H1 (cell line): ENCODE measurements around the gene RAB34. TPM values are rescaled to one million over a fixed set of nuclear protein-coding genes. Genes with fewer than 3 reads are reported as not detected.
A peak's percentile ranks its signal among the peaks of the same experiment; 100 is the strongest.

Experiments used
- CTCF ChIA-PET: fragments of 300-600 bp; sonication (Branson Sonifier 250); formaldehyde crosslinking; loops from one replicate; lab custom pipeline; 2021; ENCODE audit not compliant: partially characterized antibody; lab: Charles Lee
- POLR2A ChIA-PET: fragments of 300-600 bp; sonication (Branson Sonifier 250); formaldehyde crosslinking; loops from one replicate; lab custom pipeline; 2021; ENCODE audit warnings: inconsistent platforms; ENCODE audit not compliant: partially characterized antibody; lab: Charles Lee
- DNase-seq, 2 experiments: peaks; one replicate each; pipeline versions ENCODE4 v3.0.0 to v3.0.0-alpha.2; 2010 to 2022; ENCODE audit warnings: low spot score in 2 of 2, low read depth in 1 of 2, mixed read lengths in 1 of 2
- FAIRE-seq: peaks from 2 replicates; lab custom pipeline; 2011; peaks lifted over from hg19 to GRCh38; lab: Jason Lieb, UNC
- H2AFZ ChIP-seq: 2 replicates; pipeline ENCODE4 v1.8.1; 2012; ENCODE audit warnings: low read length, inconsistent platforms
- H2AK5ac ChIP-seq: 2 replicates; pipeline ENCODE4 v1.6.1; 2013; ENCODE audit warnings: low read depth, low read length
- H2BK120ac ChIP-seq: replicated peaks from 2 replicates; pipeline ENCODE3; 2013; ENCODE audit warnings: low read depth, low read length, inconsistent platforms
- H2BK12ac ChIP-seq: 2 replicates; pipeline ENCODE4 v1.6.1; 2013; ENCODE audit warnings: low read depth, low read length
- H2BK15ac ChIP-seq: 2 replicates; pipeline ENCODE4 v1.6.1; 2013; ENCODE audit warnings: low read length
- H2BK20ac ChIP-seq: 2 replicates; pipeline ENCODE4 v1.6.1; 2013; ENCODE audit warnings: low read length
- H2BK5ac ChIP-seq: 2 replicates; pipeline ENCODE4 v1.6.1; 2013; ENCODE audit warnings: low read depth, low read length
- H3K14ac ChIP-seq: 2 replicates; pipeline ENCODE4 v1.6.1; 2013; ENCODE audit warnings: inconsistent platforms; ENCODE audit not compliant: insufficient read length
- H3K18ac ChIP-seq: 2 replicates; pipeline ENCODE4 v1.6.1; 2013; ENCODE audit warnings: low read length; ENCODE audit errors: extremely low read depth
- H3K23ac ChIP-seq: 2 replicates; pipeline ENCODE4 v1.6.1; 2013; ENCODE audit warnings: inconsistent platforms; ENCODE audit not compliant: insufficient read length
- H3K23me2 ChIP-seq: 2 replicates; pipeline ENCODE4 v1.6.1; 2013; ENCODE audit warnings: low read depth, low read length
- H3K27ac ChIP-seq: 2 replicates; pipeline ENCODE4 v1.6.1; 2011; ENCODE audit warnings: low read depth, low read length, inconsistent platforms
- H3K27me3 ChIP-seq, 4 experiments: replicated peaks in 1 of 4; 1 replicate in 1 of 4; 2 replicates in 3 of 4; pipeline versions ENCODE4 v1.6.1 to v1.8.1; 2011 to 2013; ENCODE audit warnings: low read length in 3 of 4, mild to moderate bottlenecking in 3 of 4, inconsistent platforms in 2 of 4, mixed read lengths in 2 of 4, moderate library complexity in 1 of 4; ENCODE audit not compliant: control insufficient read depth in 3 of 4, insufficient read depth in 3 of 4; ENCODE audit errors: extremely low read depth in 1 of 4
- H3K36me3 ChIP-seq, 4 experiments: 2 replicates each; pipeline versions ENCODE4 v1.6.1 to v1.8.1; 2011 to 2013; ENCODE audit warnings: mild to moderate bottlenecking in 4 of 4, low read length in 3 of 4, moderate library complexity in 2 of 4, control low read depth in 1 of 4, inconsistent platforms in 1 of 4; ENCODE audit not compliant: insufficient read depth in 4 of 4, control insufficient read depth in 2 of 4
- H3K4ac ChIP-seq: replicated peaks from 2 replicates; pipeline ENCODE3; 2013; ENCODE audit warnings: low read length, low read depth, mixed read lengths, inconsistent platforms; ENCODE audit not compliant: insufficient read length
- H3K4me1 ChIP-seq, 4 experiments: replicated peaks in 1 of 4; 1 replicate in 1 of 4; 2 replicates in 3 of 4; pipeline versions ENCODE4 v1.6.1 to v1.8.1; 2011 to 2013; ENCODE audit warnings: low read length in 3 of 4, inconsistent platforms in 2 of 4, mixed read lengths in 1 of 4; ENCODE audit not compliant: insufficient read depth in 4 of 4, control insufficient read depth in 3 of 4
- H3K4me2 ChIP-seq, 2 experiments: 2 replicates each; pipeline versions ENCODE4 v1.6.1 to v1.8.1; 2011 to 2013; ENCODE audit warnings: low read depth in 2 of 2, low read length in 2 of 2, control low read depth in 1 of 2, inconsistent platforms in 1 of 2, mild to moderate bottlenecking in 1 of 2; ENCODE audit not compliant: insufficient read depth in 1 of 2
- H3K4me3 ChIP-seq, 4 experiments: fragments of 200-600, 300-600 bp in 1 of 4; sonication (generic), shearing (Covaris generic), sonication (Bioruptor Twin) in 1 of 4; 2 replicates each; pipeline versions ENCODE4 v1.5.1 to v1.8.1; 2011 to 2016; ENCODE audit warnings: low read length in 4 of 4, low read depth in 3 of 4, control low read depth in 2 of 4, inconsistent platforms in 2 of 4, mild to moderate bottlenecking in 2 of 4, mixed read lengths in 1 of 4, moderate library complexity in 1 of 4; ENCODE audit not compliant: insufficient read depth in 2 of 4; ENCODE audit errors: extremely low read depth in 1 of 4
- H3K56ac ChIP-seq: replicated peaks from 2 replicates; pipeline ENCODE3; 2013; ENCODE audit warnings: low read depth, mild to moderate bottlenecking, mixed read lengths, low read length, inconsistent platforms; ENCODE audit not compliant: insufficient read length
- H3K79me1 ChIP-seq: 2 replicates; pipeline ENCODE4 v1.6.1; 2013; ENCODE audit warnings: low read depth, low read length, control low read depth
- H3K79me2 ChIP-seq, 2 experiments: 2 replicates each; pipeline versions ENCODE4 v1.6.1 to v1.8.1; 2012 to 2013; ENCODE audit warnings: low read length in 2 of 2, mild to moderate bottlenecking in 2 of 2, inconsistent platforms in 1 of 2; ENCODE audit not compliant: insufficient read depth in 2 of 2, control insufficient read depth in 1 of 2
- H3K9ac ChIP-seq, 4 experiments: replicated peaks in 1 of 4; 1 replicate in 1 of 4; 2 replicates in 3 of 4; pipeline versions ENCODE4 v1.6.1 to v1.8.1; 2011 to 2013; ENCODE audit warnings: low read depth in 3 of 4, low read length in 3 of 4, control low read depth in 2 of 4, mild to moderate bottlenecking in 2 of 4, moderate library complexity in 2 of 4, inconsistent platforms in 1 of 4; ENCODE audit errors: extremely low read depth in 1 of 4
- H3K9me3 ChIP-seq, 2 experiments: 2 replicates each; pipeline versions ENCODE4 v1.6.1 to v1.8.1; 2012 to 2013; ENCODE audit warnings: mild to moderate bottlenecking in 2 of 2, moderate library complexity in 2 of 2, control low read depth in 1 of 2, inconsistent platforms in 1 of 2, low read depth in 1 of 2, low read length in 1 of 2, mixed read lengths in 1 of 2; ENCODE audit not compliant: insufficient read depth in 2 of 2
- H4K20me1 ChIP-seq, 2 experiments: replicated peaks in 1 of 2; 2 replicates each; pipeline versions ENCODE3 to v1.8.1; 2011 to 2013; ENCODE audit warnings: inconsistent platforms in 2 of 2, low read length in 2 of 2, mild to moderate bottlenecking in 1 of 2; ENCODE audit not compliant: insufficient read depth in 2 of 2, control insufficient read depth in 1 of 2
- H4K5ac ChIP-seq: 2 replicates; pipeline ENCODE4 v1.6.1; 2013; ENCODE audit warnings: low read length, low read depth, mixed read lengths, inconsistent platforms; ENCODE audit not compliant: insufficient read length
- H4K8ac ChIP-seq: 2 replicates; pipeline ENCODE4 v1.8.0; 2013; ENCODE audit warnings: mild to moderate bottlenecking, moderate library complexity, low read length, inconsistent platforms; ENCODE audit not compliant: insufficient read depth; ENCODE audit errors: extremely low read depth
- H4K91ac ChIP-seq: replicated peaks from 2 replicates; pipeline ENCODE3; 2013; ENCODE audit warnings: low read length, mixed read lengths, inconsistent platforms; ENCODE audit not compliant: insufficient read length
- CTCF ChIP-seq, 3 experiments: IDR thresholded peaks; 1 replicate in 2 of 3; 2 replicates in 1 of 3; pipeline versions ENCODE4 v1.5.1 to v1.6.1; 2011; ENCODE audit warnings: low read length in 3 of 3, mild to moderate bottlenecking in 3 of 3, inconsistent platforms in 2 of 3, low read depth in 1 of 3, moderate library complexity in 1 of 3; ENCODE audit not compliant: insufficient read depth in 1 of 3; ENCODE audit errors: control extremely low read depth in 1 of 3
- RAD21 ChIP-seq, 2 experiments: IDR thresholded peaks in 1 of 2; conservative IDR thresholded peaks in 1 of 2; 2 replicates each; pipeline ENCODE4 v1.6.1; 2011; ENCODE audit warnings: low read depth in 2 of 2, low read length in 2 of 2, improper control_type of control experiment in 1 of 2, inconsistent platforms in 1 of 2, mild to moderate bottlenecking in 1 of 2, moderate library complexity in 1 of 2
- TAF1 ChIP-seq: IDR thresholded peaks from 2 replicates; pipeline ENCODE4 v1.6.1; 2011; ENCODE audit warnings: mild to moderate bottlenecking, low read depth, low read length
- WGBS, 2 experiments: shearing (Covaris generic) in 1 of 2; methylation state at CpG; one replicate each; pipeline versions ENCODE4 v1.1.6 to v1.1.7; 2013 to 2015; ENCODE audit warnings: low lambda C conversion rate in 2 of 2, mixed read lengths in 2 of 2, inconsistent platforms in 1 of 2, low coverage in 1 of 2, missing lambda C conversion rate in 1 of 2; ENCODE audit not compliant: insufficient replicate concordance in 2 of 2, insufficient coverage in 1 of 2, insufficient read length in 1 of 2; ENCODE audit errors: extremely low coverage in 1 of 2, missing lambda C conversion rate in 1 of 2; 5-methylcytosine and 5-hydroxymethylcytosine counted together
- polyA plus RNA-seq, 7 experiments: library from polyadenylated mRNA; depleted of rRNA in 3 of 7; stranded (reverse) in 5 of 7; unstranded in 2 of 7; fragments of >200 nt in 5 of 7; fragments of 200-250 nt in 2 of 7; gene quantifications; 1 replicate in 5 of 7; 2 replicates in 1 of 7; 4 replicates in 1 of 7; pipeline versions ENCODE4 v1.2.1 to v1.2.3, GENCODE V29; 2011 to 2013; ENCODE audit warnings: missing spikeins in 2 of 7, mixed read lengths in 2 of 7
- total RNA-seq: library from RNA; stranded (reverse); fragmentation: NEBNext Ultra II Directional; extraction: Animal tissue kit (Norgen Biotek cat#: 25700); gene quantifications from 2 replicates; pipeline ENCODE4 v1.2.1, GENCODE V29; 2021

The RAB34 gene
- total and polyA plus RNA-seq, 2 of the 8 experiments (the other 6 are each of a cell fraction or from before 2014, with no cell fraction given), result 237 to 305 TPM

- Histone ChIP-seq H3K4me1 (peaks cover 9 to 25% (median 18%) of the 10 kb centered on the region in 4 experiments), H3K4ac (no peak overlapping the region), H2AFZ (no peak overlapping the region), H3K56ac (no peak overlapping the region), H3K9me3 (no peaks in the 10 kb centered on the region), H3K4me3 (no peak overlapping the region), H2BK12ac (no peak overlapping the region), H4K91ac (no peak overlapping the region), H3K4me2 (no peak overlapping the region), H3K23ac (no peak overlapping the region), H3K18ac (no peak overlapping the region), H3K27me3 (no peaks in the 10 kb centered on the region), H2BK20ac (no peak overlapping the region), H2BK120ac (no peak overlapping the region), H4K20me1 (no peaks in the 10 kb centered on the region), H3K14ac (no peak overlapping the region), H3K23me2 (no peaks in the 10 kb centered on the region), H3K27ac (no peak overlapping the region), H4K5ac (no peak overlapping the region), H2BK15ac (peak overlapping the region; percentile 95; the same call in 1 of the 2 replicates), H3K9ac (no peak overlapping the region), H2BK5ac (peak overlapping the region; percentile 29; the same call in 1 of the 2 replicates), H3K36me3 (peaks cover 9 to 27% (median 21%) of the 10 kb centered on the region in 4 experiments; a peak in 7 of 8 replicates), H4K8ac (no peak overlapping the region), H3K79me1 (peaks cover 2% of the 10 kb centered on the region; the same call in 1 of the 2 replicates), H2AK5ac (no peak overlapping the region), H3K79me2 (peaks cover 0 to 10% of the 10 kb centered on the region in 2 experiments; a peak in 1 of 4 replicates)
- ChIA-PET CTCF (interaction anchor here (0.6 to 7.3 kb wide), 56 partner anchors 10 to 1163 kb away, joined by 3 to 134 read pairs (median 7); partner anchors contain the start of genes DHRS13, FAM222B, FLOT2 and NEK8), POLR2A (interaction anchor here (0.7 to 11.4 kb wide), 15 partner anchors 15 to 134 kb away, joined by 3 to 240 read pairs (median 4); partner anchors contain the start of genes FLOT2, TLCD1 and TRAF4)
- FAIRE-seq (no peak), DNase-seq (peak in 1 of 2 experiments; percentile 84)
- TF ChIP-seq TAF1 (no peak), RAD21 (IDR thresholded peaks at IDR 0.05 in 1 of 2, conservative IDR thresholded peaks at IDR 0.05 in 1 of 2; ENCODE audit: low read depth in 2 of 2, low read length in 2 of 2) (peak; percentile 63 to 72), CTCF (IDR thresholded peaks at IDR 0.05; ENCODE audit: control extremely low read depth in 1 of 3, insufficient read depth in 1 of 3, low read depth in 1 of 3, low read length in 3 of 3) (peak in 2 of 3 experiments; percentile 62 to 81; a peak in 3 of 4 replicates)
- 91% methylated on average over 5 of the region's 5 CpGs; no CpG with 5 or more reads in 1 of the 2 experiments for WGBS, 2 experiments
These were observed 46.2 kb upstream of the RAB34 start for GRCh38 chr17:28763804-28764266.
